ENCODE results near the gene SNAI3. TPM values are rescaled to one million over a fixed set of nuclear protein-coding genes. Genes with fewer than 3 reads are reported as not detected.

The SNAI3 gene
- total and polyA plus RNA-seq, 9 of the 15 experiments (the other 6 are each of a cell fraction or from before 2014, with no cell fraction given) = 0.04 to 4.1 (median 0.80) TPM; not detected in 1

- TF ChIP-seq CHD7 (IDR thresholded peaks at IDR 0.05; ENCODE audit: low read depth, low read length) (no peak), UBTF (IDR thresholded peaks at IDR 0.05; ENCODE audit: borderline replicate concordance in 1 of 2, low read depth in 2 of 2, low read length in 2 of 2) (0 out of 4 replicates have a peak, but pooled peaks of 1 of the 2 experiments have one; percentile 51), PHF20 (IDR thresholded peaks at IDR 0.05; ENCODE audit: partially characterized antibody) (peak; percentile 31), RNF2 (IDR thresholded peaks at IDR 0.05) (peak; percentile 91), FOXK1 (CRISPR knock-in tag; IDR thresholded peaks at IDR 0.05; ENCODE audit: borderline replicate concordance) (no peak), WHSC1 (IDR thresholded peaks at IDR 0.05; ENCODE audit: low read length) (no peak), ZNF780A (CRISPR knock-in tag; IDR thresholded peaks at IDR 0.05) (no peak), SMAD3 (CRISPR knock-in tag; conservative IDR thresholded peaks at IDR 0.05) (no peak), YBX1 (IDR thresholded peaks at IDR 0.05) (no peak), RBM39 (optimal IDR thresholded peaks at IDR 0.05; ENCODE audit: low read depth, low read length) (peak; percentile 73), NFIC (IDR thresholded peaks at IDR 0.05) (peak; percentile 99), KLF13 (tag; IDR thresholded peaks at IDR 0.05; ENCODE audit: borderline replicate concordance, low read depth) (peak; percentile 76)
Measured at GRCh38 chr16:88688013-88688778, 1.9 kb upstream of the SNAI3 start (continued).

Measured in K562 (cell line).